Gastroesophageal sphincter (tissue), 3 donors: ENCODE data around the gene SRP68.

Source experiments
- POLR2A ChIP-seq, 2 donors: fragments of 450-650 bp; IDR thresholded peaks; one replicate each; pipeline ENCODE4 v1.6.1; 2017; ENCODE audit warnings: antibody characterized with exemption in 2 of 2, mild to moderate bottlenecking in 2 of 2, moderate library complexity in 1 of 2
- POLR2AphosphoS5 ChIP-seq: sonication (generic); formaldehyde crosslinking; IDR thresholded peaks from one replicate; pipeline ENCODE4 v1.6.1; 2017; ENCODE audit warnings: antibody characterized with exemption
- TF ChIP-seq, protein P1 (sequence below), 4 experiments: fragments of 200-600 bp in 2 of 4; fragments of 450-650 bp in 2 of 4; sonication (generic) in 1 of 4; IDR thresholded peaks; one replicate each; pipeline ENCODE4 v1.5.1; 2017 to 2019; ENCODE audit warnings: antibody characterized with exemption in 4 of 4, mild to moderate bottlenecking in 2 of 4, moderate library complexity in 2 of 4

DNA sequence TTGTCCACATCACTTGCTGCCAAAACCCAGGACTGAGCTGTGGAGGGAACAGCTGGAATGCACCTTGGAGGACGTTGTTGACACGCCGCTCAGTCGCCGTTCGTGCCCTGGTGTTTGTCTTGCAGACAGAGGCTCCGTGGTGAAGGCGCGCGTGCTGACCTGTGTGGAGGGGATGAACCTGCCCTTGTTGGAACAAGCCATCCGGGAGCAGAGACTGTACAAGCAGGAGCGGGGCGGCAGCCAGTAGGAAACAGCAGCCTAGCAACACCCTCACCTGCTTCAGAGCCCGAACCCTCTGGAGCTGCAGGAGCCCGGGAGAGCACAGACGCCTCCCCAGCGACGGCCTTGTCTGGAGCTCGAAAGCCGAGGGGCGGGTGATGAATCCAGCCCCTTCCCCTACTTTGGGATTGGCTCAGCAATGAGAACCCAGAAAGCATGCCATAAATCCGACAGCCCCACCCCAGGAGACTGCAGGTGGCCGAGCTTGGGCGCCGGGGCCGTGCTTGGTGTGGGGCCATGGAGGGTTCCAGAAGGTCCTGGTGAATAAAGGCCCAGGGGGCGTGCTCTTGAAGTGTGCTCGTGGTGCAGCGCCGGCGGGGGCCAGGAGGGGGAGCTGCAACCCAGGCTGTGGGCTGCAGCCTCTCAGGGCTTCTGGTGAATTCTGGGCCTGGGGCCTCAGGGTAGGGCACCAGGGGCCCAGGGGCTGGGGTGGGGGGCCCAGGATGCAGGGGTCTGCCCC is 72.1 kb downstream of the SRP68 start:
- TF ChIP-seq, protein P1, sequence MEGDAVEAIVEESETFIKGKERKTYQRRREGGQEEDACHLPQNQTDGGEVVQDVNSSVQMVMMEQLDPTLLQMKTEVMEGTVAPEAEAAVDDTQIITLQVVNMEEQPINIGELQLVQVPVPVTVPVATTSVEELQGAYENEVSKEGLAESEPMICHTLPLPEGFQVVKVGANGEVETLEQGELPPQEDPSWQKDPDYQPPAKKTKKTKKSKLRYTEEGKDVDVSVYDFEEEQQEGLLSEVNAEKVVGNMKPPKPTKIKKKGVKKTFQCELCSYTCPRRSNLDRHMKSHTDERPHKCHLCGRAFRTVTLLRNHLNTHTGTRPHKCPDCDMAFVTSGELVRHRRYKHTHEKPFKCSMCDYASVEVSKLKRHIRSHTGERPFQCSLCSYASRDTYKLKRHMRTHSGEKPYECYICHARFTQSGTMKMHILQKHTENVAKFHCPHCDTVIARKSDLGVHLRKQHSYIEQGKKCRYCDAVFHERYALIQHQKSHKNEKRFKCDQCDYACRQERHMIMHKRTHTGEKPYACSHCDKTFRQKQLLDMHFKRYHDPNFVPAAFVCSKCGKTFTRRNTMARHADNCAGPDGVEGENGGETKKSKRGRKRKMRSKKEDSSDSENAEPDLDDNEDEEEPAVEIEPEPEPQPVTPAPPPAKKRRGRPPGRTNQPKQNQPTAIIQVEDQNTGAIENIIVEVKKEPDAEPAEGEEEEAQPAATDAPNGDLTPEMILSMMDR (IDR thresholded peaks at IDR 0.05) = peak in 3 of 4 experiments; percentile 17 to 65 (median 38)
- TF ChIP-seq POLR2A (IDR thresholded peaks at IDR 0.05) (no peak), POLR2AphosphoS5 (no peak)
